A549 treated with ZK216348 at 1 μM for 4 hours (cell line): ENCODE measurements around the gene B4GAT1. TPM values are rescaled to one million over a fixed set of nuclear protein-coding genes. Genes with fewer than 3 reads are reported as not detected.

ENCODE experiments used
- total RNA-seq: library from RNA; stranded (reverse); fragments of 200-300 nt; extraction: Qiagen RNA extraction; gene quantifications from 5 replicates; pipeline ENCODE4 v1.2.3, GENCODE V29; 2022; ENCODE audit warnings: low read depth

The B4GAT1 gene
- total RNA-seq: 11.0 to 19.7 TPM (median 18.7 TPM) in 5 replicates

DNA sequence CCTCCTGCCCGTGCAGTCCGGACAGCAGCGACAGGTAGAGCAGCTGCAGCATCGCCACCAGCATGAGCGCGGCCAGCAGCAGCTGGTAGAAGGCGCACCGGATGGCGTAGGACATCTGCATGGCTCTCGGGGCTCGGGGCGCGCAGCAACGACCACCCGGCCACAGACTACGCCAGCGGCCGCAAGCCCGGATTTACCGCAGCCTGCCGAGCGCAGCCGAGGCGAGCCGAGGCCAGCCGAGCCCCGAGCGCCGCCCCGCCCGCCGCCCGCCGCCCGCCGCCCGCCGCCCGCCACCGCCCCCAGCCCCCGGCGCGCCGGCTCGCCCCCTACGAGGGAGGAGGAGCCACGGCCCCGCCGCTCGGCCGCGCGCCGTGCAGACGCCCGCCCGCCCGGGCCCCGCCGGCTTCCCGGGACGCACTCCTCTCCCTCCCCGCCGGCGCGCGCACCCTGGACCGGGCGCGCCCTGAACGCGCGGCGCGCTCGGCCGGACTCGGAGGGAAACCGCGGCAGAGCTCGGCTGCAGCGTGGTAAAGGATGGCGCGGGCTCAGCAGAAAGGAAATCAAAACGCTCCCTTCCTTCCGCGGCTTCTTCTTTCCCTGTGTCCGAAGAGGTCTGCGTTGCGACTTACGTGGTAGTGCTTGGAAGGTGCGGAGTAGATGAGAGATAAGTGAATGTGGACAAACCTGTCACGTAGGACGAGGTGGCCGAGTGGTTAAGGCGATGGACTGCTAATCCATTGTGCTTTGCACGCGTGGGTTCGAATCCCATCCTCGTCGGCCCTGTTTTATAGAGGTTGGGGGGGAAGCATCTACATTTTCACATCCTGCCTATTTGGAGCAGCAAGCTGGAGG, at the start of gene B4GAT1:
Gene B4GAT1 (minus strand): TSS at position 205 of the 852 bp plus-strand sequence. CDS start 84 bp downstream, at position 121.

DNA sequence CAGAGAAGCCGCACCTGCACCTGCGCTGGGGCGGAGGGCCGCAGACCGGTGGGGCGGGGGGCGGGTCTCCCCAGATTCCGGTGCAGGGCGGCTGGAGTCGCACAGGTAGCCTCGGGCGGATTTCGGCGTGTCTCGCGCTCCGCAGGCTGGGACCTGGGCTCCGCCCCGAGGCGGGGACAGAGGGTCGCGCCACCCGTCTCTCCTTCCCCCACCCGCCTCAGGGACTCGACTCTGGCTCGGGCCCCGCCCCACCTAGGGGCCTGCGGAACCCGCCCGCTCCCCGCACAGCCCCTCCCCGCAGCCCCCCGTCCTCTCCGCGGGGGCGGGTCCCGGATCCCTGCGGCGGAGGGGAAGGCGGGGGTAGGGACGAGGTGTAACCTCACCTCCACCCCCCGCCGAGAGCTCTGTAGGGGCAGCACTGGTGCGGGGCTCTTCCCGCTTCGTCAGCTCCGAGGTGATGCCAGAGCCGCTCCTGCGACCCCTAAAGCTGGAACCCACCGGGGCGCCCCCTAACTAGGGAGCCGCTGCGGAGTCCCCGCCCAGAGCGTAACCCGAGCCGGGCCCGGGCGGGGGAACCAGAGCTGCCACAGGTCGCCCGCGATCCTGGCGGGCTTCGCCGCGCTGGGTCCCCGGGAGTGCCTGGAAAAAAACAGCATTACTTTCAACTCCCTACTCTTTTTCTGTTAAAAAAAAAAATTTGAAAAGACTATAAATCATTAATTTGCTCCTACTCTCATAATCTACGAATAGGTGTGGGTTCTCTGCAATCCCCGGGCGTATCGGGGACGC, 24.4 kb upstream of the B4GAT1 start, which contains the start of gene SLC29A2:
Gene SLC29A2 (minus strand): TSS at position 134 of the 789 bp plus-strand sequence. CDS start 169 bp downstream, outside the sequence.

DNA sequence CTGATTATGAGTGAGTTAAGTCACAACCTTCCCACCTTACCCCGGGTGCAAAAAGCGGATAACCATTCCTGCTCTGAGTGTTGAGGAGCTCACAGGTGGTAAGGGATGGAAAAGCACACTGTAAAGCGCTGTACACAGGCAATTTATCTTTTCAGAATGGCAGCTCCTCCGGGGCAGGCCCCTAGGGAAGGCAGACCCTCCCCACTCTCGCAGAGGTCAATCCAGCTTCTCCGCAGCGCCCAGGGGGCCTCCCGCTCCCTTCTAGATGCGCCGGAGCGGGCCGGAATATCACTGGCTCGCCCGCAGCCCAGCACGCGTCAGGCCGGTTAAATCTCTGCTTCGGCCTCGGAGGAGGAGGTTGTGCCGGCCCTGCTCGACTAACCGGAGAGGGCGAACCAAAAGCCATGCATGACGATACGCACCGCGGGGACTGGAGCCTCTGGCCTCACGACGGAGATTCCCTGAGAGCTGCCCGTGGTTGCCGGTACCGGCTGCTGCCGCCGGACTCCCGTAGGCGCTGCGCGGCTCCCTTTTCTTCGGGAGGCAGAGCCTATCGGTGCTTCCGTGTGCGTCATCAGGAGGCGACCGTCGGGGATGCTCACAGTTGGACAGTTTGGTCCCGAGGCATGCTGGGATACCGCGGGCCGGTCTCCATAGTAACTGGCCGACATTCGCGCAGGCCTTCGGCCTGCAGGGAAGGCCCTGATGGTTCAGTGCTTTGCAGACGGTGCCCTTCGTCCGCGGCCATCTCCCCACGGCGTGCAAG, 2.7 kb downstream of the B4GAT1 start, which contains the start of gene BRMS1:
Gene BRMS1 (minus strand): TSS at position 555 of the 766 bp plus-strand sequence. CDS start 2,870 bp downstream, outside the sequence.

DNA sequence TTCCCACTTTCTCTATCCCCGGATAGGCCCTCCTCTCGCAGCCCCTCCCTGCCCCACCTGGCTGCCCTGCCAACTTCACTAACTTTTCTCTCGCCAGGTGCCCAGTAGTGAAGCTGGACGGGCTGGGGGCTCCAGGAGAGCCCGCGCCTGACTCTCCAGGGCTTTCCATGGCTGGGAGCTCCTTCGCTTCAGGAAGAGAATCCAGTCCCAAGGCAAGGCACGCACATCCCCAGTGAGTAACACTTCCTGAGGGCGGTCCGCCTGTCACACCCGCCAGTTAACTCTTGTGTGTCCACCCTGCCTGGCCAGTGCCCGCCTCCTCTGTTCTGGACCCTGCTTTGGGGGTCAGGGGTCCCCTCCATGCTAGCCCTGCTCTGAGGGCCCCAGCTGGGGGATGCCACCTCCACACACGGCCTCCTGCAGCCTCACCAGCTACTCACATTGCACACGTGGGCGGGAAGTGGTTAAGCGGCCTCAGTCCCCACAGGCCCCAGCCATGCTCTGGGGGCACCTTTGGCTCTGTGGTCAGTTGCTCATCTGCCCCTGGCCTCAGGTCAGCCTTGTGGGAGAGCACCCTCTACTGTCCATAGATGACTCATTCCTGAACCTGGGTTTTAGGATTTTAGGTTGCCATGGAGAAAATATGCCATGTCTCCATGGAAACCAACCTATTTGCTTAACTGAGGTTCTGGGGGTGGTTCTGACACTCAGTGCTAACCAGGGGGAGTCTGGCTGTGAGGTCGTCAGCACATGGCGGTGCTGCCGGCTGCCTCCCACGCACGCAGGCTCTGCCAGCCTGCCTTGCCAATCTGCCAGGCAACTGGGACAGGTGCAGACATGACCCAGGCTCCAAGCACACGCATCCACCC, 11.0 kb downstream of the B4GAT1 start, which contains the start of gene RIN1:
Gene RIN1 (minus strand): TSS at position 201 of the 869 bp plus-strand sequence. CDS start 32 bp downstream, at position 169.

DNA sequence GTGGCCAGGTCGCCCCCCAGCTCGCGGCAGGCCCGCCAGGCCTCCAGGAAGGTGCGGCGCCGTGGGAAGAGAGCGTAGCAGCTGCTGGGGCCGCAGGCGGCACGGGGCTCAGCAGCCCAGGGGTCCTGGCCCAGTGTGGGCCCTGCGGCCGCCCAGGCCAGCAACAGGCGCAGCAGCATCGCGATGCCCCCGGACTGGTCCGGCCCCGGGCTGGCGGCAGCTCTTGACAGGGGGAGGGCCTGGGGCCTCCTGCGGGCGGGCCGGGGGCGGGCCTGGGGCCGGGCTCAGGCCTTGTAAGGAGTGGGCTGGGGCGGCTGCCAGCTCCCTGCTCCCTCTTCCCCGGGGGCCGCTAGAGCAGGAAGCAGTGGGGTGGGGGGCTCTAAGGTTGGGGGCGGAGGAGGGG, 30.6 kb downstream of the B4GAT1 start, which contains the start of gene CD248:
Gene CD248 (minus strand): TSS at position 196 of the 403 bp plus-strand sequence. CDS start 17 bp downstream, at position 179.

Other genes starting within 250 kb of the B4GAT1 start
- 29.5 to 52.1 TPM (median 46.6 TPM) in 5 replicates for gene KLC2, start 89.9 kb downstream of the B4GAT1 start, total RNA-seq
- 103 to 154 TPM (median 150 TPM) in 5 replicates for gene RAB1B, start 79.0 kb downstream of the B4GAT1 start, total RNA-seq
- gene CNIH2, start 69.5 kb downstream of the B4GAT1 start, total RNA-seq: 0.88 to 2.7 TPM (median 1.7 TPM) in 5 replicates
- 84.4 to 117 TPM (median 115 TPM) in 5 replicates for gene YIF1A, start 58.5 kb downstream of the B4GAT1 start, total RNA-seq
- gene TMEM151A, start 55.7 kb downstream of the B4GAT1 start, total RNA-seq: 1.2 to 4.3 TPM (median 3.5 TPM) in 5 replicates
- gene CD248, start 30.6 kb downstream of the B4GAT1 start, total RNA-seq: not detected in 5 replicates
- 26.3 to 36.8 TPM (median 35.7 TPM) in 5 replicates for gene RIN1, start 11.2 kb downstream of the B4GAT1 start, total RNA-seq
- 68.8 to 102 TPM (median 87.9 TPM) in 5 replicates for gene BRMS1, start 2.5 kb downstream of the B4GAT1 start, total RNA-seq
- gene SLC29A2, start 24.1 kb upstream of the B4GAT1 start, total RNA-seq: 2.5 to 5.8 TPM (median 5.7 TPM) in 5 replicates
- not detected in 5 replicates for gene NPAS4, start 73.4 kb upstream of the B4GAT1 start, total RNA-seq
- gene MRPL11, start 91.2 kb upstream of the B4GAT1 start, total RNA-seq: 81.3 to 121 TPM (median 106 TPM) in 5 replicates
- gene PELI3, start 119.3 kb upstream of the B4GAT1 start, total RNA-seq: 3.1 to 6.5 TPM (median 5.5 TPM) in 5 replicates
- gene DPP3, start 132.8 kb upstream of the B4GAT1 start, total RNA-seq: 49.5 to 57.7 TPM (median 55.3 TPM) in 5 replicates
- 7.7 to 11.6 TPM (median 9.6 TPM) in 5 replicates for gene BBS1, start 163.0 kb upstream of the B4GAT1 start, total RNA-seq
- gene ZDHHC24, start 198.4 kb upstream of the B4GAT1 start, total RNA-seq: 5.8 to 15.5 TPM (median 14.5 TPM) in 5 replicates
- gene ACTN3, start 199.3 kb upstream of the B4GAT1 start, total RNA-seq: 0.15 TPM in 1 of 5 replicates, not detected in the others
- 27.1 to 40.9 TPM (median 32.9 TPM) in 5 replicates for gene CTSF, start 221.0 kb upstream of the B4GAT1 start, total RNA-seq
- 0.55 to 0.85 TPM (median 0.79 TPM) in 5 replicates for gene CCDC87, start 245.4 kb upstream of the B4GAT1 start, total RNA-seq
- gene CCS, start 245.6 kb upstream of the B4GAT1 start, total RNA-seq: 22.1 to 34.1 TPM (median 30.4 TPM) in 5 replicates